Fibroblast of lung (primary cell): ENCODE measurements around the gene PDGFA. TPM values are rescaled to one million over a fixed set of nuclear protein-coding genes. Genes with fewer than 3 reads are reported as not detected.

Experiments
- DNase-seq, 2 donors: peaks; one replicate each; pipeline versions ENCODE4 v3.0.0 to v3.0.0-alpha.2; 2010; ENCODE audit warnings: low read depth in 2 of 2
- H2AFZ ChIP-seq: 2 replicates; pipeline ENCODE4 v1.5.1; 2012; ENCODE audit warnings: low read length, control low read depth, inconsistent platforms
- H3K27ac ChIP-seq: 2 replicates; pipeline ENCODE4 v1.5.1; 2011; ENCODE audit warnings: low read length, control low read depth; ENCODE audit not compliant: insufficient read depth
- H3K27me3 ChIP-seq: 2 replicates; pipeline ENCODE4 v1.5.1; 2011; ENCODE audit warnings: mild to moderate bottlenecking, low read length; ENCODE audit not compliant: control insufficient read depth, insufficient read depth
- H3K36me3 ChIP-seq: 2 replicates; pipeline ENCODE4 v1.5.1; 2011; ENCODE audit warnings: low read length; ENCODE audit not compliant: control insufficient read depth, insufficient read depth
- H3K4me1 ChIP-seq: 2 replicates; pipeline ENCODE4 v1.5.1; 2011; ENCODE audit warnings: low read length; ENCODE audit not compliant: control insufficient read depth, insufficient read depth; ENCODE audit errors: extremely low read depth
- H3K4me2 ChIP-seq: 2 replicates; pipeline ENCODE4 v1.5.1; 2011; ENCODE audit warnings: low read length, control low read depth; ENCODE audit not compliant: insufficient read depth; ENCODE audit errors: extremely low read depth
- H3K4me3 ChIP-seq, 4 experiments: fragments of 200-600 bp in 1 of 4; sonication (generic) in 1 of 4; replicated peaks in 1 of 4; 2 replicates each; pipeline ENCODE4 v1.5.1; 2011 to 2016; ENCODE audit warnings: low read length in 4 of 4, low read depth in 3 of 4, mild to moderate bottlenecking in 3 of 4, control low read depth in 2 of 4, inconsistent platforms in 1 of 4, mixed read lengths in 1 of 4; ENCODE audit not compliant: insufficient read depth in 1 of 4; ENCODE audit errors: control extremely low read depth in 1 of 4
- H3K79me2 ChIP-seq: 2 replicates; pipeline ENCODE4 v1.5.1; 2012; ENCODE audit warnings: mild to moderate bottlenecking, low read length, inconsistent platforms; ENCODE audit not compliant: control insufficient read depth, insufficient read depth
- H3K9ac ChIP-seq: 2 replicates; pipeline ENCODE4 v1.5.1; 2011; ENCODE audit warnings: mild to moderate bottlenecking, low read length, control low read depth; ENCODE audit not compliant: insufficient read depth
- H3K9me3 ChIP-seq: 2 replicates; pipeline ENCODE4 v1.5.1; 2012; ENCODE audit warnings: low read depth, low read length; ENCODE audit not compliant: control insufficient read depth, insufficient read depth
- H4K20me1 ChIP-seq: 2 replicates; pipeline ENCODE4 v1.5.1; 2011; ENCODE audit warnings: low read length; ENCODE audit not compliant: control insufficient read depth, insufficient read depth; ENCODE audit errors: extremely low read depth
- CTCF ChIP-seq, 2 donors: IDR thresholded peaks in 1 of 2; conservative IDR thresholded peaks in 1 of 2; 1 replicate in 1 of 2; 2 replicates in 1 of 2; pipeline ENCODE4 v1.5.1; 2011 to 2012; ENCODE audit warnings: low read length in 2 of 2, control low read depth in 1 of 2, inconsistent platforms in 1 of 2, low read depth in 1 of 2, mild to moderate bottlenecking in 1 of 2
- EZH2 ChIP-seq: IDR thresholded peaks from 2 replicates; pipeline ENCODE4 v1.5.1; 2012; ENCODE audit warnings: low read length, control low read depth, mild to moderate bottlenecking; ENCODE audit errors: missing control alignments
- polyA plus RNA-seq, 2 donors: library from polyadenylated mRNA; depleted of rRNA in 1 of 2; stranded (reverse) in 1 of 2; unstranded in 1 of 2; fragments of >200 nt; gene quantifications; 2 replicates each; pipeline ENCODE4 v1.2.1, GENCODE V29; 2011 to 2012; ENCODE audit warnings: missing spikeins in 1 of 2
- total RNA-seq: library from RNA; depleted of rRNA; stranded (reverse); fragments of >200 nt; gene quantifications from 2 replicates; pipeline ENCODE4 v1.2.1, GENCODE V29; 2014

Gene PDGFA
- total and polyA plus RNA-seq, 2 donors (not counting 1 experiment from before 2014, with no cell fraction given) = 13.5 to 16.9 TPM

GRCh38 chr7:453597-454306 lies 65.9 kb downstream of the PDGFA start:
- Histone ChIP-seq H2AFZ (no peak overlapping the region), H3K36me3 (no peaks in the 10 kb centered on the region), H3K79me2 (no peaks in the 10 kb centered on the region), H3K27me3 (peaks cover 7% of the 10 kb centered on the region), H3K9me3 (no peaks in the 10 kb centered on the region), H3K9ac (no peak overlapping the region), H3K4me1 (no peaks in the 10 kb centered on the region), H3K4me2 (no peak overlapping the region), H3K4me3 (no peak overlapping the region), H4K20me1 (no peaks in the 10 kb centered on the region), H3K27ac (no peak overlapping the region)
- no peak for DNase-seq
- TF ChIP-seq CTCF (conservative IDR thresholded peaks at IDR 0.05 in 1 of 2, IDR thresholded peaks at IDR 0.05 in 1 of 2; ENCODE audit: low read depth in 1 of 2, low read length in 2 of 2) = no peak
- TF ChIP-seq EZH2 = no peak

- Histone ChIP-seq H3K4me3 (no peak overlapping the region), H3K27ac (no peak overlapping the region), H3K4me1 (no peaks in the 10 kb centered on the region), H4K20me1 (no peaks in the 10 kb centered on the region), H3K36me3 (no peaks in the 10 kb centered on the region), H3K79me2 (no peaks in the 10 kb centered on the region), H2AFZ (no peak overlapping the region), H3K9me3 (no peaks in the 10 kb centered on the region), H3K4me2 (no peak overlapping the region), H3K27me3 (peaks cover 7% of the 10 kb centered on the region), H3K9ac (no peak overlapping the region)
- TF ChIP-seq EZH2 = no peak
- no peak for TF ChIP-seq CTCF (conservative IDR thresholded peaks at IDR 0.05 in 1 of 2, IDR thresholded peaks at IDR 0.05 in 1 of 2; ENCODE audit: low read depth in 1 of 2, low read length in 2 of 2)
- DNase-seq = no peak
Measured at GRCh38 chr7:452791-453455, 66.7 kb downstream of the PDGFA start.

- Histone ChIP-seq H3K36me3 (no peaks in the 10 kb centered on the region), H4K20me1 (no peaks in the 10 kb centered on the region), H3K27me3 (peaks cover 7% of the 10 kb centered on the region), H3K9ac (no peak overlapping the region), H3K4me3 (no peak overlapping the region), H3K4me1 (no peaks in the 10 kb centered on the region), H3K4me2 (no peak overlapping the region), H3K27ac (no peak overlapping the region), H3K79me2 (no peaks in the 10 kb centered on the region), H3K9me3 (no peaks in the 10 kb centered on the region), H2AFZ (no peak overlapping the region)
- DNase-seq = peak; percentile 42 to 65
- TF ChIP-seq EZH2 (no peak), CTCF (conservative IDR thresholded peaks at IDR 0.05 in 1 of 2, IDR thresholded peaks at IDR 0.05 in 1 of 2; ENCODE audit: low read depth in 1 of 2, low read length in 2 of 2) (no peak)
Measured at GRCh38 chr7:452226-452751, 67.4 kb downstream of the PDGFA start.
